Measurements from ENCODE around the gene DES. TPM values are rescaled to one million over a fixed set of nuclear protein-coding genes. Genes with fewer than 3 reads are reported as not detected.

The DES gene
- total RNA-seq, 1 experiment from 2014 or later: 4.2 TPM

- ChIA-PET CTCF (interaction anchor here (0.9 to 1.2 kb wide), 7 partner anchors 13 to 326 kb away, joined by 3 to 13 read pairs (median 3); partner anchors contain the start of gene GMPPA), RAD21 (ENCODE audit: low non-redundant PET in 1 of 2, low total read pairs in 2 of 2, uncharacterized antibody in 2 of 2, unreplicated experiment in 2 of 2) (interaction anchor here (1.0 to 1.2 kb wide), 2 partner anchors 100 kb away, joined by 3 to 6 read pairs; no protein-coding TSS in a partner anchor), POLR2A (no interaction called here)
- H3K79me2 ChIP-seq (ENCODE audit: insufficient read depth, low read length): no peaks in the 10 kb centered on the region
- no peaks in the 10 kb centered on the region for H4K20me1 ChIP-seq (ENCODE audit: insufficient read depth)
- no peak overlapping the region for H3K4me3 ChIP-seq (replicated peaks in 1 of 2; ENCODE audit: low read depth in 1 of 2, low read length in 2 of 2)
- intact Hi-C loops (cut with micrococcal nuclease): no loop called here
- H3K9me3 ChIP-seq (ENCODE audit: control insufficient read depth in 1 of 2, insufficient read depth in 1 of 2, low read depth in 1 of 2, low read length in 2 of 2): no peaks in the 10 kb centered on the region
- 0 out of 2 replicates have a peak overlapping the region, but pooled peaks have one; percentile 20 for H3K4me2 ChIP-seq (ENCODE audit: low read length)
- no peak overlapping the region for H3K9ac ChIP-seq (ENCODE audit: low read length)
- H3K9me2 ChIP-seq (ENCODE audit: insufficient read depth): no peaks in the 10 kb centered on the region
- no peaks in the 10 kb centered on the region for H3K27me3 ChIP-seq (ENCODE audit: insufficient read depth, low read length)
- no peaks in the 10 kb centered on the region for H3K36me3 ChIP-seq (ENCODE audit: control insufficient read depth in 1 of 2, insufficient read depth in 2 of 2, low read length in 2 of 2)
- no peak overlapping the region for H3K27ac ChIP-seq (ENCODE audit: low read depth, low read length)
- DNase-seq (ENCODE audit: low read depth, low spot score): no peak
- no peak overlapping the region for H2AFZ ChIP-seq (ENCODE audit: low read depth, low read length, poor library complexity, severe bottlenecking)
- no TSS peak for BruUV-seq (replicated peaks)
- ATAC-seq: no peak
- TF ChIP-seq SRF (IDR thresholded peaks at IDR 0.05; ENCODE audit: low read depth) (no peak), JUND (IDR thresholded peaks at IDR 0.05) (no peak), POLR2AphosphoS5 (IDR thresholded peaks at IDR 0.05; ENCODE audit: low read depth, low read length) (no peak), CEBPB (IDR thresholded peaks at IDR 0.05; ENCODE audit: low read depth) (no peak), RAD21 (IDR thresholded peaks at IDR 0.05; ENCODE audit: low read depth) (no peak), SIN3A (IDR thresholded peaks at IDR 0.05; ENCODE audit: low read depth) (no peak), CBX3 (IDR thresholded peaks at IDR 0.05; ENCODE audit: low read depth) (no peak), ELF1 (IDR thresholded peaks at IDR 0.05; ENCODE audit: borderline replicate concordance, low read depth) (no peak), SP1 (IDR thresholded peaks at IDR 0.05; ENCODE audit: low read depth) (no peak), EGR1 (IDR thresholded peaks at IDR 0.05; ENCODE audit: low read depth) (no peak), ZNF274 (IDR thresholded peaks at IDR 0.05; ENCODE audit: low read depth, low read length) (no peak), ATF3 (IDR thresholded peaks at IDR 0.05) (no peak)
- TF ChIP-seq, protein P1, sequence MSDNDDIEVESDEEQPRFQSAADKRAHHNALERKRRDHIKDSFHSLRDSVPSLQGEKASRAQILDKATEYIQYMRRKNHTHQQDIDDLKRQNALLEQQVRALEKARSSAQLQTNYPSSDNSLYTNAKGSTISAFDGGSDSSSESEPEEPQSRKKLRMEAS (IDR thresholded peaks at IDR 0.05): no peak
- peaks cover 6 to 32% of the 10 kb centered on the region in 2 experiments for H3K4me1 ChIP-seq (ENCODE audit: control insufficient read depth in 1 of 2, insufficient read depth in 2 of 2, low read length in 2 of 2)
Measured at GRCh38 chr2:219429958-219430606, 11.9 kb downstream of the DES start.

Measured in HCT116 (cell line).